Measurements from ENCODE around the gene HSCB.

DNA sequence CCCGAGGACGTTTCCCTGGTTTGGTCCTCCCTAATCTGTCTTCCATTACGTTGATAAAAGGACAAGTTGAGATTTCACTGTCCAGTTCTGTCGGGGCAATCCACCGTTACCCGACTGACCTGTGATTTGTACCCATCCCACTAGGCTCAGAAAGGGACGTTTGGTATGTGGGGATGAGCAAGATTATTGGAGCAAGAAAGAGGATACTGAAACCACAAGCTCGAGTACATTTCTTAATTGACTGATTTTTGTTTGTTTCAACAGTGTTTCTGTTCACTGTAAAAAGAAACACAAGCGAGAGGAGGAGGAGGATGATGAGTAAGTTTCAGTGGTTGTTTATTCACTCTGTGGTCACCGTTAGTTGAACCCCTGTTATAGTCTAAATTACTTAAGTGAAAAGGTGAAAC, 31.6 kb downstream of the HSCB start:
- TF ChIP-seq, protein P1, sequence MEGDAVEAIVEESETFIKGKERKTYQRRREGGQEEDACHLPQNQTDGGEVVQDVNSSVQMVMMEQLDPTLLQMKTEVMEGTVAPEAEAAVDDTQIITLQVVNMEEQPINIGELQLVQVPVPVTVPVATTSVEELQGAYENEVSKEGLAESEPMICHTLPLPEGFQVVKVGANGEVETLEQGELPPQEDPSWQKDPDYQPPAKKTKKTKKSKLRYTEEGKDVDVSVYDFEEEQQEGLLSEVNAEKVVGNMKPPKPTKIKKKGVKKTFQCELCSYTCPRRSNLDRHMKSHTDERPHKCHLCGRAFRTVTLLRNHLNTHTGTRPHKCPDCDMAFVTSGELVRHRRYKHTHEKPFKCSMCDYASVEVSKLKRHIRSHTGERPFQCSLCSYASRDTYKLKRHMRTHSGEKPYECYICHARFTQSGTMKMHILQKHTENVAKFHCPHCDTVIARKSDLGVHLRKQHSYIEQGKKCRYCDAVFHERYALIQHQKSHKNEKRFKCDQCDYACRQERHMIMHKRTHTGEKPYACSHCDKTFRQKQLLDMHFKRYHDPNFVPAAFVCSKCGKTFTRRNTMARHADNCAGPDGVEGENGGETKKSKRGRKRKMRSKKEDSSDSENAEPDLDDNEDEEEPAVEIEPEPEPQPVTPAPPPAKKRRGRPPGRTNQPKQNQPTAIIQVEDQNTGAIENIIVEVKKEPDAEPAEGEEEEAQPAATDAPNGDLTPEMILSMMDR (IDR thresholded peaks at IDR 0.05): no peak
- TF ChIP-seq POLR2A (IDR thresholded peaks at IDR 0.05): no peak

All from suprapubic skin (tissue), 3 donors.